SK-N-SH treated with all-trans-retinoic acid at 6 μM for 48 hours (cell line): Measurements from ENCODE around the gene OR52I2.

Experiments
- ATAC-seq: fragments of 200-7000 bp; cut with Tn5 transposase; 3 replicates; pipeline ENCODE4 v1.9.1; 2020; ENCODE audit warnings: mild to moderate bottlenecking, moderate library complexity
- ARNTL ChIP-seq: fragments of 450-650 bp; formaldehyde crosslinking; IDR thresholded peaks from 2 replicates; pipeline ENCODE4 v1.5.0; 2020; ENCODE audit warnings: low read depth, mild to moderate bottlenecking, moderate library complexity, borderline replicate concordance
- BACH2 ChIP-seq: fragments of 250-450 bp; sonication (Bioruptor Pico); IDR thresholded peaks from 2 replicates; pipeline ENCODE4 v1.9.0; 2021; ENCODE audit warnings: mild to moderate bottlenecking, borderline replicate concordance
- CSRNP3 ChIP-seq: fragments of 250-450 bp; sonication (Bioruptor Pico); IDR thresholded peaks from 2 replicates; pipeline ENCODE4 v1.5.1; 2021; ENCODE audit warnings: mild to moderate bottlenecking, moderate library complexity
- ESRRG ChIP-seq: fragments of 250-450 bp; sonication (Bioruptor Pico); IDR thresholded peaks from 2 replicates; pipeline ENCODE4 v1.6.1; 2021; ENCODE audit warnings: mild to moderate bottlenecking
- GLIS3 ChIP-seq: fragments of 250-450 bp; sonication (Bioruptor Pico); IDR thresholded peaks from 2 replicates; pipeline ENCODE4 v1.5.0; 2020; ENCODE audit warnings: mild to moderate bottlenecking, moderate library complexity
- ISL1 ChIP-seq: fragments of 250-450 bp; sonication (Bioruptor Pico); IDR thresholded peaks from 2 replicates; pipeline ENCODE4 v2.1.2; 2022; ENCODE audit warnings: mild to moderate bottlenecking, moderate library complexity
- OSR1 ChIP-seq: fragments of 250-450 bp; sonication (Bioruptor Pico); IDR thresholded peaks from 2 replicates; pipeline ENCODE4 v1.8.0; 2022; ENCODE audit warnings: moderate library complexity, mild to moderate bottlenecking, inconsistent platforms
- PATZ1 ChIP-seq: fragments of 250-450 bp; sonication (Bioruptor Pico); IDR thresholded peaks from 2 replicates; pipeline ENCODE4 v1.8.0; 2020; ENCODE audit warnings: mild to moderate bottlenecking, moderate library complexity, borderline replicate concordance
- PPARA ChIP-seq: fragments of 250-450 bp; sonication (Bioruptor Pico); IDR thresholded peaks from 2 replicates; pipeline ENCODE4 v1.5.0; 2020; ENCODE audit warnings: mild to moderate bottlenecking, borderline replicate concordance
- RARB ChIP-seq: fragments of 250-450 bp; sonication (Bioruptor Pico); IDR thresholded peaks from 2 replicates; pipeline ENCODE4 v1.8.0; 2021; ENCODE audit warnings: mild to moderate bottlenecking, moderate library complexity
- SNAI2 ChIP-seq: fragments of 250-450 bp; sonication (Bioruptor Pico); IDR thresholded peaks from 2 replicates; pipeline ENCODE4 v1.5.0; 2020; ENCODE audit warnings: mild to moderate bottlenecking, moderate library complexity
- TCF4 ChIP-seq: fragments of 250-450 bp; sonication (Bioruptor Pico); IDR thresholded peaks from 2 replicates; pipeline ENCODE4 v1.8.0; 2021; ENCODE audit warnings: mild to moderate bottlenecking, moderate library complexity, borderline replicate concordance
- TOX ChIP-seq: fragments of 250-450 bp; sonication (Bioruptor Pico); IDR thresholded peaks from 2 replicates; pipeline ENCODE4 v1.8.0; 2021; ENCODE audit warnings: mild to moderate bottlenecking, moderate library complexity, borderline replicate concordance
- ZC3H10 ChIP-seq: fragments of 250-450 bp; sonication (Bioruptor Pico); IDR thresholded peaks from 2 replicates; pipeline ENCODE4 v1.5.1; 2021; ENCODE audit warnings: mild to moderate bottlenecking, moderate library complexity
- ZFP3 ChIP-seq: fragments of 250-450 bp; sonication (Bioruptor Pico); IDR thresholded peaks from 2 replicates; pipeline ENCODE4 v1.5.0; 2020; ENCODE audit warnings: mild to moderate bottlenecking, moderate library complexity
- ZFP30 ChIP-seq: fragments of 450-650 bp; formaldehyde crosslinking; IDR thresholded peaks from 2 replicates; pipeline ENCODE4 v1.5.0; 2022; ENCODE audit warnings: mild to moderate bottlenecking, moderate library complexity
- ZNF565 ChIP-seq: fragments of 450-650 bp; formaldehyde crosslinking; conservative IDR thresholded peaks from 2 replicates; pipeline ENCODE4 v1.5.0; 2020; ENCODE audit warnings: low read depth, mild to moderate bottlenecking, moderate library complexity
- ZNF70 ChIP-seq: fragments of 450-650 bp; formaldehyde crosslinking; IDR thresholded peaks from 2 replicates; pipeline ENCODE4 v1.5.0; 2020; ENCODE audit warnings: mild to moderate bottlenecking, moderate library complexity
- ZNF8 ChIP-seq: fragments of 450-650 bp; formaldehyde crosslinking; IDR thresholded peaks from 2 replicates; pipeline ENCODE4 v1.5.0; 2020; ENCODE audit warnings: mild to moderate bottlenecking, moderate library complexity
- TF ChIP-seq, protein P1 (sequence below): fragments of 250-450 bp; sonication (Bioruptor Pico); IDR thresholded peaks from 2 replicates; pipeline ENCODE4 v1.5.1; 2020; ENCODE audit warnings: low read depth, mild to moderate bottlenecking, moderate library complexity
- TF ChIP-seq, protein P2 (sequence below): fragments of 250-450 bp; sonication (Bioruptor Pico); IDR thresholded peaks from 2 replicates; pipeline ENCODE4 v1.8.0; 2021; ENCODE audit warnings: low read depth, mild to moderate bottlenecking, moderate library complexity, borderline replicate concordance

Gene OR52I2

DNA sequence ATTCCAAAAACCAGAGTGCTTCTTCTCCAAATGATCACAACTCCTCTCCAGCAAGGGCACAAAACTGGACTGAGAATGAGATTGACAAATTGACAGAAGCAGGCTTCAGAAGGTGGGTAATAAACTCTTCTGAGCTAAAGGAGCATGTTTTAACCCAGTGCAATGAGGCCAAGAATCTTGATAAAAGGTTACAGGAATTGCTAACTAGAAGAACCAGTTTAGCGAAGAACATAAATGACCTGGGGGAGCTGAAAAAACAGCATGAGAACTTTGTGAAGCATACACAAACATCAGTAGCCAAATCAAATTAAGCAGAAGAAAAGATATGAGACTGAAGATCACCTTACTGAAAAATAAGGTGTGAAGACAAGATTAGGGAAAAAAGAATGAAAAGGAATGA, 21.1 kb upstream of the OR52I2 start:
- no peak for TF ChIP-seq GLIS3 (CRISPR knock-in tag)
- no peak for ATAC-seq

DNA sequence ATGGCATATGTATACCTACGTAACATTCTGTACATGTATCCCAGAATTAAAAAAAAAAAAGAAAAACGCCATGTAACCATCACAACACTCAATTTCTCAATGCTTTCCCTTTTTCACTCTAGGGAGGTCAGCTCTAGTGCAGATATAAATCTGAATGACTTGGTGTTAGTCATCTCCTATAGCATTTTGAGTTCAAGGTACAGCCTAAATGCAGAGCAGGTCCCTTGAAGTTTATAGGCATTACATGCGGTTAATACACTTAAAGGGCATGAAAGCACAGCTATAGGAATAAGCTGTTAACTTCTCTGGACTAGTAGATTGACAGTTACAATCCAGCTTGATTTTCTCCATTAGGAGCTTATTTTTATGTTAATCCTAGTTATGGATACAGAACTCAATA, 16.2 kb upstream of the OR52I2 start:
- no peak for ATAC-seq
- no peak for TF ChIP-seq GLIS3 (CRISPR knock-in tag)
- TF ChIP-seq ISL1, result no peak
- no peak for TF ChIP-seq PATZ1
- no peak for TF ChIP-seq ZNF8
- no peak for TF ChIP-seq ZFP30
- TF ChIP-seq PPARA (CRISPR knock-in tag), result no peak

DNA sequence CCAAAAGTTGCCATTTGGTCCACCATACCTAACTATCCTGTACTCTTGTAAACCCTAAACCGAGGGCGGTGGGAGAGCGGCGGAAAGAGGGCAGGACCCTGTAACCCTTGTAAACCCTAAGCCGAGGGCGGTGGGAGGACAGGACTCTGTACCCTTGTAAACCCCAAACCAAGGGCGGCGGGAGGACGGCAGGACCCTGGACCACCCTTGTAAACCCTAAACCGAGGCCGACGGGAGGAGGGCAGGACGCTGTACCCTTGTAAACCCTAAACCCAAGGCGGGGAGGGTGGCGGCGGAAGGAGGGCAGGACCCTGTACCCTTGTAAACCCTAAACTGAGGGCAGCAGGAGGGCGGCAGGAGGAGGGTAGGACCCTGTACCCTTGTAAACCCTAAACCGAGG, 12.5 kb upstream of the OR52I2 start:
- no peak for TF ChIP-seq CSRNP3
- no peak for TF ChIP-seq ZNF8
- TF ChIP-seq OSR1 (CRISPR knock-in tag), result no peak
- no peak for TF ChIP-seq ZFP3
- no peak for TF ChIP-seq BACH2
- no peak for TF ChIP-seq PATZ1
- TF ChIP-seq RARB (CRISPR knock-in tag), result no peak
- TF ChIP-seq ZNF70 (CRISPR knock-in tag), result no peak
- TF ChIP-seq TOX (CRISPR knock-in tag), result no peak
- TF ChIP-seq ZNF565, result no peak
- no peak for TF ChIP-seq GLIS3 (CRISPR knock-in tag)
- TF ChIP-seq ISL1, result no peak
- TF ChIP-seq ZFP30, result no peak
- TF ChIP-seq, protein P1, sequence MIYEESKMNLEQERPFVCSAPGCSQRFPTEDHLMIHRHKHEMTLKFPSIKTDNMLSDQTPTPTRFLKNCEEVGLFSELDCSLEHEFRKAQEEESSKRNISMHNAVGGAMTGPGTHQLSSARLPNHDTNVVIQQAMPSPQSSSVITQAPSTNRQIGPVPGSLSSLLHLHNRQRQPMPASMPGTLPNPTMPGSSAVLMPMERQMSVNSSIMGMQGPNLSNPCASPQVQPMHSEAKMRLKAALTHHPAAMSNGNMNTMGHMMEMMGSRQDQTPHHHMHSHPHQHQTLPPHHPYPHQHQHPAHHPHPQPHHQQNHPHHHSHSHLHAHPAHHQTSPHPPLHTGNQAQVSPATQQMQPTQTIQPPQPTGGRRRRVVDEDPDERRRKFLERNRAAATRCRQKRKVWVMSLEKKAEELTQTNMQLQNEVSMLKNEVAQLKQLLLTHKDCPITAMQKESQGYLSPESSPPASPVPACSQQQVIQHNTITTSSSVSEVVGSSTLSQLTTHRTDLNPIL (CRISPR knock-in tag), result no peak
- no peak for TF ChIP-seq PPARA (CRISPR knock-in tag)
- TF ChIP-seq SNAI2 (CRISPR knock-in tag), result no peak
- TF ChIP-seq ZC3H10, result no peak
- TF ChIP-seq, protein P2, sequence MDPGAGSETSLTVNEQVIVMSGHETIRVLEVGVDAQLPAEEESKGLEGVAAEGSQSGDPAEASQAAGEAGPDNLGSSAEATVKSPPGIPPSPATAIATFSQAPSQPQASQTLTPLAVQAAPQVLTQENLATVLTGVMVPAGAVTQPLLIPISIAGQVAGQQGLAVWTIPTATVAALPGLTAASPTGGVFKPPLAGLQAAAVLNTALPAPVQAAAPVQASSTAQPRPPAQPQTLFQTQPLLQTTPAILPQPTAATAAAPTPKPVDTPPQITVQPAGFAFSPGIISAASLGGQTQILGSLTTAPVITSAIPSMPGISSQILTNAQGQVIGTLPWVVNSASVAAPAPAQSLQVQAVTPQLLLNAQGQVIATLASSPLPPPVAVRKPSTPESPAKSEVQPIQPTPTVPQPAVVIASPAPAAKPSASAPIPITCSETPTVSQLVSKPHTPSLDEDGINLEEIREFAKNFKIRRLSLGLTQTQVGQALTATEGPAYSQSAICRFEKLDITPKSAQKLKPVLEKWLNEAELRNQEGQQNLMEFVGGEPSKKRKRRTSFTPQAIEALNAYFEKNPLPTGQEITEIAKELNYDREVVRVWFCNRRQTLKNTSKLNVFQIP (CRISPR knock-in tag), result no peak
- TF ChIP-seq ARNTL (CRISPR knock-in tag), result no peak
- TF ChIP-seq TCF4 (CRISPR knock-in tag), result no peak
- ATAC-seq, result no peak

GRCh38 chr11:4576880-4577279, 4.7 kb upstream of the OR52I2 start:
- ATAC-seq, result no peak
- TF ChIP-seq ZFP30 (no peak), TCF4 (CRISPR knock-in tag) (no peak), ZNF8 (no peak), PATZ1 (no peak), ZFP3 (no peak), ESRRG (CRISPR knock-in tag) (no peak)
